GM19193 (cell line): ENCODE data around the gene STK39.

Source experiments
- POLR2A ChIP-seq: IDR thresholded peaks from 4 replicates; pipeline ENCODE4 v1.6.1; 2011; ENCODE audit not compliant: insufficient read depth, insufficient read length; ENCODE audit errors: extremely low read depth

Gene STK39

GRCh38 chr2:168146892-168147810 is 100.2 kb downstream of the STK39 start:
- no peak for TF ChIP-seq POLR2A

- no peak for TF ChIP-seq POLR2A
Observed at GRCh38 chr2:168145426-168146310, 101.7 kb downstream of the STK39 start.

- TF ChIP-seq POLR2A: no peak
Observed at GRCh38 chr2:168145011-168145410, 102.4 kb downstream of the STK39 start.

GRCh38 chr2:168143813-168144212 is 103.6 kb downstream of the STK39 start:
- TF ChIP-seq POLR2A: no peak

GRCh38 chr2:168140892-168141291 is 106.5 kb downstream of the STK39 start:
- no peak for TF ChIP-seq POLR2A

GRCh38 chr2:168139852-168140251 is 107.5 kb downstream of the STK39 start:
- TF ChIP-seq POLR2A: no peak

GRCh38 chr2:168138901-168139300 is 108.5 kb downstream of the STK39 start:
- TF ChIP-seq POLR2A: no peak

GRCh38 chr2:168138374-168138773 is 109.0 kb downstream of the STK39 start:
- TF ChIP-seq POLR2A: no peak

GRCh38 chr2:168137510-168138180 is 109.8 kb downstream of the STK39 start:
- TF ChIP-seq POLR2A: no peak

- no peak for TF ChIP-seq POLR2A
Observed at GRCh38 chr2:168136392-168136977, 110.9 kb downstream of the STK39 start.

GRCh38 chr2:168135630-168136029 is 111.8 kb downstream of the STK39 start:
- TF ChIP-seq POLR2A: no peak

- TF ChIP-seq POLR2A: no peak
Observed at GRCh38 chr2:168135121-168135520, 112.3 kb downstream of the STK39 start.

GRCh38 chr2:168134485-168134884 is 112.9 kb downstream of the STK39 start:
- no peak for TF ChIP-seq POLR2A

GRCh38 chr2:168132389-168132788 is 115.0 kb downstream of the STK39 start:
- no peak for TF ChIP-seq POLR2A

GRCh38 chr2:168130346-168130745 is 117.0 kb downstream of the STK39 start:
- TF ChIP-seq POLR2A: no peak
